NCI-H510A treated with DMSO at 0.1 percent for 48 hours (cell line): ENCODE measurements around the gene TNFAIP3.

ENCODE experiments used
- DNase-seq: peaks from one replicate; lab custom pipeline; 2025; lab: John Stamatoyannopoulos, UW

TNFAIP3 gene

GRCh38 chr6:137845460-137845859, 21.6 kb upstream of the TNFAIP3 start:
- no peak for DNase-seq

GRCh38 chr6:137846274-137846673, 20.8 kb upstream of the TNFAIP3 start:
- no peak for DNase-seq

GRCh38 chr6:137846772-137847313, 20.2 kb upstream of the TNFAIP3 start:
- DNase-seq, result no peak

- DNase-seq, result no peak
These were observed 19.3 kb upstream of the TNFAIP3 start for GRCh38 chr6:137847748-137848147.

- no peak for DNase-seq
These were observed 18.4 kb upstream of the TNFAIP3 start for GRCh38 chr6:137848672-137849071.

- DNase-seq, result no peak
These were observed 17.7 kb upstream of the TNFAIP3 start for GRCh38 chr6:137849181-137849980.

- no peak for DNase-seq
These were observed 16.9 kb upstream of the TNFAIP3 start for GRCh38 chr6:137849981-137850714.

GRCh38 chr6:137850816-137851602, 16.1 kb upstream of the TNFAIP3 start:
- DNase-seq, result no peak

GRCh38 chr6:137851669-137852068, 15.4 kb upstream of the TNFAIP3 start:
- no peak for DNase-seq

- DNase-seq, result no peak
These were observed 14.7 kb upstream of the TNFAIP3 start for GRCh38 chr6:137852346-137852745.

- no peak for DNase-seq
These were observed 14.2 kb upstream of the TNFAIP3 start for GRCh38 chr6:137852811-137853210.

GRCh38 chr6:137853569-137854213, 13.4 kb upstream of the TNFAIP3 start:
- DNase-seq, result no peak

- DNase-seq, result no peak
These were observed 10.7 kb upstream of the TNFAIP3 start for GRCh38 chr6:137856138-137856898.

GRCh38 chr6:137859025-137859424, 8.0 kb upstream of the TNFAIP3 start:
- DNase-seq, result no peak

GRCh38 chr6:137860394-137861005, 6.6 kb upstream of the TNFAIP3 start:
- DNase-seq, result no peak

- no peak for DNase-seq
These were observed 5.3 kb upstream of the TNFAIP3 start for GRCh38 chr6:137861550-137862337.

GRCh38 chr6:137862419-137863090, 4.5 kb upstream of the TNFAIP3 start:
- DNase-seq, result no peak

- DNase-seq, result no peak
These were observed 3.8 kb upstream of the TNFAIP3 start for GRCh38 chr6:137863091-137863797.
